ENCODE measurements around the gene CLEC16A.
A peak's percentile ranks its signal among the peaks of the same experiment; 100 is the strongest.
"Not testable (repeated sequence)": the region's sequence is repeated elsewhere in the genome, so short reads cannot be mapped to it uniquely, and the experiment has no call there.

Gene CLEC16A

DNA sequence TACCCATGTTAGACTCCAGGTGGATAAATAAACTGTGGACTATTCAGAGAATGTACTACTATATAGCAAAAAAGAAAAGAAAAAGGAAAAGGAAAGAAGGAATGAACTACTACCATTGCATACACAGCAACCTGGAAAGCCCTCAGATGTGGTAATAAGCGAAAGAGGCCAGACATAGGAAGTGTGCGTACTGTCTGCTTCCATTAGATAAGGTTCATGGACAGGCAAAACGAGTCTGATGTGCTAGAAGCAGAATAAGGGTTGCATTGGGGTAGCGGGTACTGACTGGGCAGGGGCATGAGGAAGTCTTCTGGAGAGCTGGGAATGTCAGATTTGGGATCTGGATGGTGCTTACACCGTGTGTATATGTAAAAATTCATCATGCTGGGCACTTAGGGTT lies 21.8 kb downstream of the CLEC16A start:
- FAIRE-seq (no peak), DNase-seq (ENCODE audit: low spot score) (no peak)

DNA sequence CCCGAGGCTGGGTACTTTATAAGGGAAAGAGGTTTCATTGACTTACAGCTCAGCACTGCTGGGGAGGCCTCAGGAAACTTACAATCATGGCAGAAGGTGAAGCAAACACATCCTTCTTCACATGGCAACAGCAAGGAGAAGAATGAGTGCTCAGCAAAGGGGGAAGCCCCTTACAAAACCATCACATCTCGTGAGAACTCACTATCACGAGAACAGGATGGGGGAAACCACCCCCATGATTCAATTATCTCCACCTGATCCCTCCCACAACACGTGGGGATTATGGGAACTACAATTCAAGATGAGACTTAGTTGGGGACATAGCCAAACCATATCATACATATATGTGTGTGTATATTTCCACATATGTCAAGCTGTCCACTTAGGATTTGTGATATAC lies 22.2 kb downstream of the CLEC16A start:
- FAIRE-seq; DNase-seq (ENCODE audit: low spot score): not testable (repeated sequence)

DNA sequence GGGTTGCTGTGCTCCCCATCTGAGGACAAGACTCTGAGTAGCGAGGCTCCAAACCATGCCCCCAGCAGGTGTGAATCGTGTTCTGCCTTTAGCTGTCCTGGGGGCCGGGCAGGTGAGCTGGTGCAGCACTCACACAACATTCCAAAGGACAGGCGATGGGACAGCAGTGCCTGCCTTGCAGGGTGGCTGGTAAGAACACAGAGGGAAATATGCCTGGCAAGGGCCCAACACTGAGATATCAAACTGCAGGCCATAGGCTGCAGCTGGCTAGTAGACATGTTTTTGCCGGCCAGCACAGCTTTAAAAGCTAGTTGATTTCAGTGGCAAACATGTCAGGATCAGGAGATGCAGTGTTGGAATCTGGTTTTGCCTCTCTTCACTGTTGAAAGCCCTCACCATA lies 23.6 kb downstream of the CLEC16A start:
- FAIRE-seq (no peak), DNase-seq (ENCODE audit: low spot score) (no peak)

DNA sequence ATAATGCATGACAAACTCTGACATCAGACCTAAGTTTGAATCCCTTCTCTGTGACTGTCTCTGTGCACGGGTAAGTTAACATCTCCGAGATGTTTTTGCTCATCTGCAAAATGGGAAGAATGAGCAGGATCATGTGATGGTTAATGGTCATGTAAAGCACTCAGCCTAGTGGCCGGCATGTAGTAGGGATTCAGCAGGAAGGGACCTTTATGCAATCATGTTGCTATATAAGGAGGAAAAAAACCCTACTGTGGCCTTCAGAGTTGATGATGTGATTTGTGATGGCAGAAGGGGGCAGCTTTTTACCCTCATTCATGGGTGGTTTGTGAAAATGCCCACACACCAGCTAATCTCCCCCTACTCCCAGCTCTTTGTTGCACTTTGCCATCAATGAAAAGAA lies 24.1 kb downstream of the CLEC16A start:
- no peak for DNase-seq (ENCODE audit: low spot score)
- no peak for FAIRE-seq

DNA sequence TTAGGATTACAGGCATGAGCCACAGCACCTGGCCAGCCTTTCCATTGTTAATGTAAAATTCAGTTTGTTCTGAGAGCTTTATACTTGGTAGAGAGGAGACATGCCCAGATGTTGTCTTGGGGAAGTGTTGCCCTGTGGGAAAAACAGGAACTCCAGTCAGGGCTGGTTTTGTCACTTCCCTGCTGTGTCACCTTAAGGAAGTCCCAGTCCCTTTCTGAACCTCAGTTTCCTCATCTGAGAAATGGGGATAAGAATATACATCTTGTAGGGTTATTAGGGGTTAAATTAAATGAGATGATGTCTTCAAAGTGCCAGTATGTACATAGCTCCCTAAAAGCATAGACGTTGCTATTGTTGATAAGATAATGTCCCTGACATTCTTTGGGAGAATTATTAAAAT lies 25.3 kb downstream of the CLEC16A start:
- FAIRE-seq, result no peak

DNA sequence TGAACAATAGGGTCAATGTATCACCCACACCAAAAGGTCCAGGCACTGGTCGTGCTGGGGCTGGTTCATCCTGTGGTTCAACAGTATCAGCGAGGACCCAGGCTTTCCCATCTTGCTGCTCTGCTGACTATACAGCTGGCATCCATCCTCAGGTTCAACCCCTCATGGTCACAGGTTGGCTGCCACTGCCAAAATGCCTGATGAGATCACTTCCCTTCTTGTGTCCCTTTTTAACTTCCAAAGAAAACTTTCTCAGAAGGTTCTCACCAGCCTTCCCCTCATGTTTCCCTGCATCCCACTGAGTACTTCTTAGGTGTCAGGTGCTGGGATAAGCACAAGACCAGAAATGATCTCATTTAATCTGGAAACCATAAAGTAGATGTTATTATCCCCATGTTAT lies 25.7 kb downstream of the CLEC16A start:
- DNase-seq (ENCODE audit: low spot score), result no peak
- no peak for FAIRE-seq

More for the DNA sequence above, 25.3 kb downstream of the CLEC16A start:
- no peak for DNase-seq (ENCODE audit: low spot score)

DNA sequence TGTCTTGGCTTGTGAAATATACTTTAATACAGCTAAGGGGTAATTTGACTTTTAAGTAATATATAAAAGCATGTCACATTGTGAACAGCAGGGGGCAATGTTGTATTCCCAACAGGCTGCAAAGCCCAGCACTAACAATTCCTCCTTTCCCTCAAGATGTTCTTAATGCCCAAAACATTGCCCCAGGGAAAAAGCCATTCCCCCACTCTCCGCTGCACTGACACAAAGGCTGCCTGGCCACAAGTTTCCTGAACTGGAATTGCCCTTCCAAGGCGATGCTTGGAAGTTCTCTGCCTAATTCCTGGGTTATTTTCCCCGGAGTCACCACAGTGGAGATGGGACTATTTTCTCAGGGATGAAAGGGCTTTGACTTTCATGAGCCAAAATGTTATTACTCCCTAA lies 27.2 kb downstream of the CLEC16A start:
- no peak for FAIRE-seq
- peak; percentile 58 for DNase-seq (ENCODE audit: low spot score)

DNA sequence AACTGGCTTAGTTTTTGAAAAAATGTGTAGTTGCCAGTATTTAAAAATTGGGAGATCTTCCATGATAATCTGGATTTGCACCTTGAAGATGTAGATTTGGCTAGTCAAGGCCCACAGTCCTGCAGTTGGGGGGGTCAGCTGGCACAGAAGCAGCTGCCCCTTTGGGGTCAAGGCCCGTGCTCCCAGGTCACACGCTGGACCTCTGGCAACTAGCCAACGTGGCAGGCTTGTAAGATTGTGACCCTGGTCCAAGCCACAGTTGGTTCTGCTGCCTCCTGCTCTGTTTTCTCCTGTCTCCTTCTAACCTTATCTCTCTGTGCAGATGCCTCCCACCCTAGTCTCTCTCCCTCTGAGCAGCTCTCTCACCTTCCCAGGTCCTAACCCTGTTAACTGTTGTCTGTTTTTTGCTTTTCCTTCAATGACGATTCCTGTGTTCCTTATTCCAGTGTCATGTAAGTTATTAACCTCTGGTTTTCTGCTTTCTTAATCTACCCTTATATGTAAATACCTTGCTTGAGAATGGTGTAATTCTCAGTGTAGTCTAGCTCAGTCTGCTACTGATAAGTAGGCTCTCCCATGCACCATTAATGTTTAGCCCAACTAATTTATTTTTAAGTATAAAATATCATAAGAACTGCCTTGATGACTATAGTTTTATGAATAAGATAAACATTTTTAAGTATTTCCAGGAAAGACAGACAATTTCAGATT lies 27.9 kb downstream of the CLEC16A start:
- no peak for DNase-seq (ENCODE audit: low spot score)
- no peak for FAIRE-seq

DNA sequence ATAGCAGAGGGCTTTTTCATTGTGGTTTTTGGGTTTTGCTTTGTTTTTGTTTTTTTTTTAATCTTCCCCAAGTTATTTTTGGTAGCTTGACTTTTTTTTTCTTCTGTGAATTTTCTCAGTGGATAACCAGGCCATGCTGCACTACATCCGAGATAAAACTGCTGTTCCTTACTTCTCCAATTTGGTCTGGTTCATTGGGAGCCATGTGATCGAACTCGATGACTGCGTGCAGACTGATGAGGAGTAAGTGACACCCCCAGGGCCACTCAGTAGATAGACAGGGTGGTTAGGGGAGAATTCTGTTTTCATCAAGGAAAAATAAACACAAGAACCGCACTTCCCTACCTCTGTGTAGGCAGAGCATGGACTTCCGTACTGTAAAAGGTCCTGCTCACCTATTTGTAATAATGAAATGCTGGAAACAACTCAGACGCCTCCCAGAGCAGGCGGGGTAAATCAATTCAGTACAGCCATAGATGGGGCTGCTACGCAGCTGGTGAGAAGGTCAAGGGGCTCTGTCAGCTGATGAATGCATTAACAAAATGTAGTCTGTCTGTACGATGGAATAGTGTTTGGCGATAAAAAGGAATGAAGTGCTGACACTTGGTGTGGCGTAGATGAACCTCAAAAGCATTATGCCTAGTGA lies 28.6 kb downstream of the CLEC16A start:
- FAIRE-seq (no peak), DNase-seq (ENCODE audit: low spot score) (no peak)

DNA sequence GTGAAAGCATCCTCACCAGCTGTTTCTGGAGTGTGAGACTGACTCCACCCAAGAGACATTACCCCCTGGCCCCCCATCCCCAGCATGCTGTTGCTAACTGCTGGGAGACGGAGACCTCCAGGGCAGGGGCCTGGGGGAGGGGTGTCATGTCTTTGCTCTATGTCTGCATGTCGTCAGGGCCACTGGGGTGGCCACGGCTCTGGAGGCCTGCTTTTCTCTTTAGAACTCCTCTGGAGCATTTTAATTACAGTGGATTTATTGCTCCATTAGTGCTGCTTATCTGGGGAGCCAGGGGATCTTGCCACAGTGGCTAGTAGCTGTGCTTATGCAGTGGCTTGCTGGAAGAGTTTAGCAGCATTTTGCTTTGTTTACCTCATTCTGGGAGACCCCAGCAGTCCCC lies 32.3 kb downstream of the CLEC16A start:
- no peak for FAIRE-seq
- DNase-seq (ENCODE audit: low spot score), result no peak

DNA sequence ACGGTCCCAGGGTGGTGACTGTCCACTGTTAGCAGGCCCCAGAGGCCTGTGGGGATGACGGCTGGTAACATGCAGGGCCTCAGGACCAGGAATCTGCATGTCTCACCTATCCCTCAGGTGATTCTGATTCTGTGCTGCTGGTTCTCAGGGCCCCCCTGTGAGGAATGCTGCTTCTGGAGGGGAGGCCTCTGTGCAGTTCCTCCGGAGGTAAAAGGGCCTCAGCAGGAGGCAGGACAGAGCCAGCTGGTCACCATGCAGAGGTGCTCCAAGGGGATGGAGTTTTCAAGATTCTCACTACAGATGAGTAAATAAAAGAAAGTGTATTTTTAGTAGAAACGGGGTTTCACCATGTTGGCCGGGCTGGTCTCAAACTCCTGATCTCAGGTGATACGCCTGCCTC lies 33.8 kb downstream of the CLEC16A start:
- FAIRE-seq (no peak), DNase-seq (ENCODE audit: low spot score) (no peak)

DNA sequence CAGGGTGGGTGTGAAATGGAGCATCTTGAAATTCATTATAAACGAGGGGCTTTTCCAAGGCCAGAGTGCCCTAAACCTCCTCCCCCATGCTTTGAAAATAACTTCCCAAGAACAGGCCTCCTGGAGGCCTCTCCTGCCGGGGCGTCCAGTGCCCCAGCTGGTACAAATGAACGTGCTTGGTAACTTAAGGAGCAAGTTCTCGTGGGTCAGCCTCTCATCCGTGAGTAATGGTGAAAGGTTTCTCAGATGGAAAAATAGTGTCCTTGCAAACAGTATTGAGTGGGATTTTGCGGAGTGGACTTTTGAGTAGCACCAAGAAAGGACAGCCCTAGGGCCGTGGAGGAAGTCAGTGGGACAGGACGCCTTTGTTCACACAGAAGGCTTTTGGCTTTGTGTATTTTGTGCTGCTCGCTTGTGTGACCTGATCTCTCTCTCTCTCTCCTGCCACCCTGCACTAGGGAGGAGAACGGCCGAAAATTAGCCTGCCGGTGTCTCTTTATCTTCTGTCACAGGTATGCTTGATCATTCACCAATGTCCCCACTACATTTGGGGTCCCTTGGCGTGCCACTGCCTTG lies 34.6 kb downstream of the CLEC16A start:
- FAIRE-seq, result no peak
- DNase-seq (ENCODE audit: low spot score), result no peak

DNA sequence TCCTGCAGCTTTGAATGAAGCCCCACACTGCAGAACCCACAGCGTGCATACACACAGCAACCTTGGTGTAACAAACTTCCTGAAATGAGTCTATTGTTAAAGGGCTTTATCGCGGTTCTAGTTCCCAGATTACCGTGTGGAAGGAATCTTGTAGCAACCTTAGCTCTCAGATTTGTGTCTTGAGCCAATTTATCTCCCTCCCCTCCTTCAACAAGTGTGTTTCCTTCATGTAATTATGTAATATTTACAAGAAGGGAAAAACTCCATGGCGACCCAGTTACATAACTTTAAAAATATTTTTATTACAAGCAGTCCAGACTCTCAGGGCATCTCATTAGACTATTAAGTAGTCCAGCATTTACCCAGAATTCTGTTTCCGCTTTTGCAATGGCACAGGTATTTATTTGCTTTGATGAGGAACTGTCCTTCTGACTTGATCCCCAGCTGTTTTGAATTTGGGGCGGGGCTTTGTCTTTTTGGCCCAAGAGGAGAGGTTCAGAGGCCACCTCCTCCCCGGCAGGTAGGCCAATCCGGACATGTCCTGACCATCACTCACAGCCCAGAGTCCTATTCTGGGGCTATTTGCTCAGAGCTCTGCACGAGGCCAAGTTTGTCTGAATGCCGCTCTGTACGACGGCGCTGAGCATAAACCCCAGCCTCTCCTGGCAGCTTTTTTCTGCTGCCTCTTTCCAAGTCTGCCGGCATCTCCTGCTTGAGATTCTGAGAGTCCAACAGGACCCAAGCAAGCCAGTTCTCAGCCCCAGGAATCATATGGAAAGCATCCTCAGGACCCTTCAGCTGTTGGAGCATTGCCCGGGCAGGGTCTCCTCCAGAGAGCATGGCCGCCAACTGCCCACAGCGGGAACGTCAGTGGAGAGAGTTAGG lies 35.6 kb downstream of the CLEC16A start:
- DNase-seq (ENCODE audit: low spot score), result no peak
- FAIRE-seq, result no peak

DNA sequence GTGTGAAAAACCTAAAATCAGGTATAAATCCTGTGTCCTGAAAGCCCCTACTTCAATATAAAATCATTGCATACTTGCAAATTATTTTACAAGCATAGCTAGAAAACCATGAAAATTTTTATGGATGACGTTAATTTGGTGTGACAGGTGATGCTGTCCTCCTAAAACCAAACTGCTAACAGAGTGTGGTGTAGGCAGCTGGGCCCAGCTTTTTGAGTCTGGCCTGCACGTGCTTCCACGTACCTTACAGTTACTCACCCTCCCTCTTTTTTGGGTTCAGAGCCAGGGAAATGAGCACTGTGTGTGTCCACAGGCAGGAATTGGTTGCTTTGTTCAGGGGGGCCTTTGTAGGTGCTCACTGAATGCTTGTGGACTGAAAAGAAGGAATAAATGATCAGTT lies 36.4 kb downstream of the CLEC16A start:
- FAIRE-seq (no peak), DNase-seq (ENCODE audit: low spot score) (no peak)

DNA sequence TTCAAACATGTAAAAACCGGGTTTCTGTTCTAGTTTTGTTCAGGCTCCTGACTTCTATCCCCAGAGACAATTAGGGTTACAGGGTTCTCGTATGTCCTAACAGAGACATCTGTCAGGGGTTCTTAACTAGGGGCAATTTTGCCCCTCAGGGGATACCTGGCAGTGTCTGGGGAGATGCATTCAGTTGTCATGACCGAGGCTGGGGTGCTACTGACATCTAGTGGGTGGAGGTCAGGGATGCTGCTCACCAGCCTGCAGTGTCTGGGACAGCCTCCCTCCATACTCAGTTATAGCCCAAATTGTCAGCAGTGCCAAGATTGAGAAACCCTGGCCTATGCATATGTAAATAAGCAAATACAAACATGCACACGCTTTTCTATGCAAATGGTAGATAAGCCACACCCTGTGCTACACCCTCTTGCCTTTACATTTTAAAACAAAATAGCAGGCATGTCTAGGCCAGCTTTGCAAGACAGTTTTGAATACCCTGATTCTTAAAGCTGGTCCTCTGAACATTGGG lies 37.4 kb downstream of the CLEC16A start:
- DNase-seq (ENCODE audit: low spot score), result peak; percentile 49

DNA sequence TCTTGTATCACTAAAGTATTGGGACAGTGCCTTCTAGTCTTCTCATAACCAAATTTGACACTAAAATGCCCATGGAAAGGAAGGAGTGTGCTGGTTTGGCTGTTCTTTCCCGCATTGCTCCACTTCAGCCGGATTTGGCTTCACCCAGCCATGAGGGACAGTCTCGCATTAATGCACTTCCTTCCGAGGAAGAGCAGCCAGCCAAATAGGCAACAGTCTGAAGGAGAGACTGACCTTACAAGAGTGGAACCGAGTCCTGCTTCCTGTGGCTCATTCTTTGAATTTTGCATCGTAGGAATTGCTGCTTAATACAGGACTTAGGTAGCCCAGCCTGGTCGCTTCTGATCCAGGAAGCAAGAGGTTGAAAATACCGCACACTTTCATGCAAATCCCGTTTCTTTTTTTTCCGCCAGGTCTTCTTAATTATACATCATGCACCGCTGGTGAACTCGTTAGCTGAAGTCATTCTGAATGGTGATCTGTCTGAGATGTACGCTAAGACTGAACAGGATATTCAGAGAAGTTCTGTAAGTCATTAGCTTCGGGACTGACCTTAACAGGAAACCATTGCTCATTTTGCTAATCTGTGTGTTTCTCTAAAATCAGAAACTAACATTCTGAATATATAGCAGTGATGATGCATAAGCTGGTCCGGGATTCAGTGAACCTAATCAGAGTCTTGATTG lies 38.2 kb downstream of the CLEC16A start:
- DNase-seq (ENCODE audit: low spot score) (no peak), FAIRE-seq (no peak)

More for the DNA sequence above, 37.4 kb downstream of the CLEC16A start:
- FAIRE-seq, result no peak

DNA sequence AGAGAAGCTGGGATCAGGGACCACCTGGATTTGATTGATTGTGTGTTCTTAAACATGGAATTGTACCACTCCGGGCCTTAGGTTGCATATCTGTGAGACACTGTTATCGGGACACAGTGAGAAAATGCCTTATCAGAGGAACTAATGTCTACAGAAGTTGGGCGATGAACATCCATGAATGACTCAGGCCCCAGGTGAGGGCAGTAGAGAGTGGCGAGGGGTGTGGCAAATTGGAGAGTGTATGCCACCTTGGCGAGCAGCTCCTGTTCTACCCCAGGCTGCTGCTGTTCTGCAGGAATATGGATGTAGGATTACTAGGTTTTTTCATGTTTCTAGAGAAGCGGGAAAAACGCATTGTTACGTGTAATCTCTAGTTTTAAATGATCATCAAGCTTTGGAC lies 38.8 kb downstream of the CLEC16A start:
- DNase-seq (ENCODE audit: low spot score), result no peak
- no peak for FAIRE-seq

DNA sequence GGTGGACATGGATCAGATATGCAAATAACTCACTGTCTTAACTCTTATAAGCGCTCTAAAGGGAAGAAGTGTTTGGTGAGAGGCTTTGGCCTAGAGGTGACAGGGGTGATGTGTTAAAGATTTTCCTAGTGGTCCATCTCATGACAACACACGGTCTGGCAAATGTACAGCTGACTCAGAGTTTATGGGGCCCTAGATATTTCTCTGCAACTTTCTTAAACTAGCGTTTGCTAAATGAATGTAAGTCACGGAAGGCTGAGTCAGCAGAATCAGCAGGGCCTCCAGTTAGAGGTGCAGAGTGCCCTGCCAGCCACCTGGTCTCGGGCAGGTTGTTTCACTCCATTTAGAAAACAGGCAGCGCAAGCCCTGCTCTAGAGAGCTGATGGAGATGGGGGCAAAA lies 40.1 kb downstream of the CLEC16A start:
- no peak for DNase-seq (ENCODE audit: low spot score)
- no peak for FAIRE-seq

DNA sequence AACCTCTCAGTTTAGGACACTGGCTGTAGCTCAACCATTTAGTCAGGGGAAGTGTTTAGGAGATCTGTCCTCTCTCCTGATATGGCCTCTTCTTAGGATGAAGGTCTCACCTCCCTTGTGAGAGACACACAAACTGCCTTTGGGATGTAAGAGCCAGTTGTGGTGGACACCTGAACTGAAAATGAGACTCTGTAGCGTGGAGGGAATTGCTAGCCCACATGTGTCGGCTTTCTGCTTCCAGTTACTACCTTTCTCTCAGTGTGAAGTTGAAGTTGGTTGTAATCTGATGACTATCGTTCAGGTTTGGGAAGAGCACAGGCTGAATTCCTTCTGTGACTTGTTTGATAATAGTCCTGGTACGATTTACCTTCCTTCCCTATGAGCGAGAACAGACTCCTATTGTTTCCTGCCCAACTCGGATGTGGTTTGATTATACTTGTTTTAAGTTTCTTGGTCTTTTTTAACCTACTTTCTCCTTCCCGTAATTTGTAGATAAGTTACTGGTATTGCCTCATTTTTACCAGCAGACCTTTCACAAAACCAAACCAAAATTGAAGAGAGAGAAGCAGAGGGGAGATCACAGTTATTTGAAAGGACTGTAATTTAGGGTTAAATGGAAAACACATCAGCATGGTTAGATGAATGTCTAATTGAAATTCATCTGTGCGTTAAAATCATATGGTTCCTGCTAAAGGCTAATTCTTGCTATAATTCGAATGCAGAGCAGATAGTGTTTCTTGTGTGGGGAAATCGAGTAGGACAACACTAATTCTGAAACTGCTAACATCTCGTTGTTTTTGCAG lies 43.2 kb downstream of the CLEC16A start:
- FAIRE-seq (no peak), DNase-seq (ENCODE audit: low spot score) (no peak)

DNA sequence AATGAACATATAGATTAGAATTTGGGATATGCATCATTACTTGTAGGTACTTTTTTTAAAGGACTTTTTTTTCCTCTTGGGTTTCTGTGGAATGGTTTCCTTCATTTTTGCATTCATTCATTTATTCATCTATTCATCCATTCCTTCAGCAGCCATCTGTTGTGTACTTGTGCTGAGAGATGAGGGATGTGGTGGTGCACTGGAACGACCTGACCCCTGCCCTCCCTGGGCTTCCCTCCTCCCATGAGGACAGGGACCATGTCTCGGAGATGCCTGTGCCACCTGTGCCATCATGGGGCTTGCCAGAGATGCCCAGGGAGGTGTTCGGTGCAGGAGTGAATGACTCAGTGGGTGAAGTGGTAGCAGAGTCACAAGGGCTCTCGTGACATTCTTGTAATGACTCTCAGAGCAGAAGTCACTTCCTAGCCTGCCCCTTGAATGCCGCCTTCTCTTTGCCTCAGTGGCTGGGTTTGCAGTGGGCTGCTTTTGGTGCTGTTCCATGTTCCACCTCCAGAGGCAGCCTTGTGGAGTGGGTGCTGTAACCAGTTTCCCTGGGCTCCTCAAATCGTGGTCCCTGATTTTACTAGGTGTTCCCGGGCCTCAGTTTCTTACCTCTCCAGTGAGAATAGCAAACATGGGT lies 43.9 kb downstream of the CLEC16A start:
- FAIRE-seq (no peak), DNase-seq (ENCODE audit: low spot score) (no peak)
